Uterus (tissue), 2 donors: ENCODE results near the gene CPSF2.
"Not testable (repeated sequence)": the region's sequence is repeated elsewhere in the genome, so short reads cannot be mapped to it uniquely, and the experiment has no call there.

Experiments used
- POLR2A ChIP-seq, 2 donors: fragments of 450-650 bp; IDR thresholded peaks; one replicate each; pipeline ENCODE4 v1.6.1; 2016; ENCODE audit warnings: antibody characterized with exemption in 2 of 2, mild to moderate bottlenecking in 1 of 2, moderate library complexity in 1 of 2
- TF ChIP-seq, protein P1 (sequence below), 4 experiments: fragments of 200-600 bp in 2 of 4; fragments of 450-650 bp in 2 of 4; sonication (generic) in 2 of 4; IDR thresholded peaks; one replicate each; pipeline ENCODE4 v1.5.1; 2016 to 2019; ENCODE audit warnings: antibody characterized with exemption in 4 of 4, mild to moderate bottlenecking in 2 of 4, moderate library complexity in 1 of 4

DNA sequence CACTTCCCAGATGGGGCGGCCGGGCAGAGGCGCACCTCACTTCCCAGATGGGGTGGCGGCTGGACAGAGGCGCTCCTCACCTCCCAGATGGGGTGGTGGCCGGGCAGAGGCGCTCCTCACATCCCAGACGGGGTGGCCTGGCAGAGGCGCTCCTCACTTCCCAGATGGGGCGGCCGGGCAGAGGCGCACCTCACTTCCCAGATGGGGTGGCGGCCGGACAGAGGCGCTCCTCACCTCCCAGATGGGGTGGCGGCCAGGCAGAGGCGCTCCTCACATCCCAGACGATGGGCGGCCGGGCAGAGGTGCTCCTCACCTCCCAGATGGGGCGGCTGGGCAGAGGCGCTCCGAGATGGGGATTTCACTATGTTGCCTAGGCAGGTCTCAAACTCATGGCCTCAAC is 65.8 kb downstream of the CPSF2 start:
- TF ChIP-seq, protein P1, sequence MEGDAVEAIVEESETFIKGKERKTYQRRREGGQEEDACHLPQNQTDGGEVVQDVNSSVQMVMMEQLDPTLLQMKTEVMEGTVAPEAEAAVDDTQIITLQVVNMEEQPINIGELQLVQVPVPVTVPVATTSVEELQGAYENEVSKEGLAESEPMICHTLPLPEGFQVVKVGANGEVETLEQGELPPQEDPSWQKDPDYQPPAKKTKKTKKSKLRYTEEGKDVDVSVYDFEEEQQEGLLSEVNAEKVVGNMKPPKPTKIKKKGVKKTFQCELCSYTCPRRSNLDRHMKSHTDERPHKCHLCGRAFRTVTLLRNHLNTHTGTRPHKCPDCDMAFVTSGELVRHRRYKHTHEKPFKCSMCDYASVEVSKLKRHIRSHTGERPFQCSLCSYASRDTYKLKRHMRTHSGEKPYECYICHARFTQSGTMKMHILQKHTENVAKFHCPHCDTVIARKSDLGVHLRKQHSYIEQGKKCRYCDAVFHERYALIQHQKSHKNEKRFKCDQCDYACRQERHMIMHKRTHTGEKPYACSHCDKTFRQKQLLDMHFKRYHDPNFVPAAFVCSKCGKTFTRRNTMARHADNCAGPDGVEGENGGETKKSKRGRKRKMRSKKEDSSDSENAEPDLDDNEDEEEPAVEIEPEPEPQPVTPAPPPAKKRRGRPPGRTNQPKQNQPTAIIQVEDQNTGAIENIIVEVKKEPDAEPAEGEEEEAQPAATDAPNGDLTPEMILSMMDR (IDR thresholded peaks at IDR 0.05) = not testable (repeated sequence)
- TF ChIP-seq POLR2A (IDR thresholded peaks at IDR 0.05) = not testable (repeated sequence)
